ENCODE data around the gene TPPP3.

TPPP3 gene

DNA sequence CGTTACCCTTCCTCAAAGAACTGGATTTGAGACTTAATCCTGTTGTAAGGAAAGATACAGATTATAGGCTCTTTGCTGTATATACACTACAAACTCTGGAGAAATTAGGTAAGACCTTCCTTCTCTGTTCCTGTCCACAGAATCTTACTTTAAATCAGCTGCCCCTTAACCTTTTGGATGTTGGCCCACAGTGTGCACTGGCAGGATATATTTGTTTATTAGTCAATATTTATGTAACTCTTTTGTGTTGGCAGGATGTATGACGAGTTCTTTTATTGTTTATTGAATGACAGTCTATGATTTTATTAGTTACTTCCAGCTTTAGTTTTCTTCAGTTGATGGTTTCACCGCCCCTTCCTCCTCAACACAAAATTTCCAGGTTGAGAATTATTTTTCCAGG lies 47.0 kb downstream of the TPPP3 start:
- DNase-seq (ENCODE audit: low read depth in 2 of 2) = no peak

DNA sequence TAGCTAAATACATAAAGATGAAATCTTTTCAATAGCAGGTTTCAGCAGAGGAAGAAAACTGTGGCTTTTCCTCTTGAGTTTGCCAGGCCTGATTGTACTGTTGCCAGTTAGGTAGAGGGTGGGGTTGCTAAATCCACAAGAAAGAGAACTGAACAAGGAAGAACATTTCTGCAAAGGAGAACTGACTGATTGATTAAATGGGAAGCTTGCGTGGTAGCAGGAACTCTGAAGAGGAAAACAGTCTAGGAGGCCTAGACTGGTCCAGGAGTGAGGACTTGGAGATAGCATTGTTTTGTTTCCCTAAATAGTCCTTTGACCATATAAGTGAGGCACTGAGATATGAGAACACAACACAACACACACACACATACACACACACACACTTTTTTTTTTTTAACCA lies 47.9 kb downstream of the TPPP3 start:
- no peak for DNase-seq (ENCODE audit: low read depth in 2 of 2)

DNA sequence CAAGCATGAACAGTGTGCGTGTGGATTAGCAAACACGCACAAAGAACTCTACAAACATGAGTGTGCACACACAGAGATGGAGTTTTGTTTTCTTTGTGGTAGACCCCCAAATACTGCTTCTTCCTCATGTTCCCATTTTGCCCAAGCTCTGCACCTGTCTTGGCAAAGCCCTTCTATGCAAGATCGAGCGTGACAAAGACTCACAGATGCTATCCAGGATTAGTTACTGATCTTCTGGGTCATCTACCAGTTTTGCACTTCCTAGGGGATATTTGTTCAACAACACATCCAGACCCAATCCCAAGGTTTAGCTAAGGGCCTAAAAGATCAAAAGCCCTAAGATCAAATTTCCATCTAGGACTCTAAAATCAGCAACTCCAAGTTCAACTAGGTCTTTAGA lies 50.7 kb downstream of the TPPP3 start:
- DNase-seq (ENCODE audit: low read depth in 2 of 2) = no peak

DNA sequence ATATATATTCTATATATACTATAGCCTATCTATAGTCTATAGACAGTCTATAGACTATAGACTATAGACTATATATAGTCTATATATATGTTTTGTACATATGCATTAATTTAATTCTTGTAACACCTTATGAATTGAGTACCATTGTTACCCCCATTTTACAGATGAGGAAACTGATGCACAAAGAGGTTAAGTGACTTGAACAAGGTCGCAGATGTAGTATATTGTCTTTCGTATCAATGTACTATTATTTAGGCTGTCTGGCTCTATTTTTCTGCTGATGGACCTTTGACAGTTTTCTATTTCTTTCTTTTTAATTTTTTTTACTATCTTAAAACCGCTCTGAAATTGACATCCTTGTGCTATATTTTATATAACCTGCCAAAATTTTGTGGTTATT lies 52.0 kb downstream of the TPPP3 start:
- no peak for DNase-seq (ENCODE audit: low read depth in 2 of 2)
